PFSK-1 (cell line): ENCODE measurements around the gene CXCR4.

Experiments
- FOXP2 ChIP-seq: optimal IDR thresholded peaks from 2 replicates; pipeline ENCODE3; 2011; ENCODE audit warnings: borderline replicate concordance, control low read depth, inconsistent platforms; ENCODE audit not compliant: insufficient read depth; ENCODE audit errors: extremely low read length, extremely low read depth
- POLR2AphosphoS5 ChIP-seq: IDR thresholded peaks from 2 replicates; pipeline ENCODE4 v1.6.1; 2012; ENCODE audit warnings: low read depth, mild to moderate bottlenecking, control low read depth, low read length, moderate library complexity
- REST ChIP-seq, 2 experiments: IDR thresholded peaks; 2 replicates each; pipeline versions ENCODE4 v1.6.1 to v1.8.0; 2011 to 2012; ENCODE audit warnings: low read depth in 2 of 2, low read length in 2 of 2, control low read depth in 1 of 2, inconsistent platforms in 1 of 2, mild to moderate bottlenecking in 1 of 2, moderate library complexity in 1 of 2; ENCODE audit not compliant: insufficient read depth in 1 of 2
- SIN3A ChIP-seq: IDR thresholded peaks from 2 replicates; pipeline ENCODE4 v1.6.1; 2012; ENCODE audit warnings: mild to moderate bottlenecking, low read length, moderate library complexity, borderline replicate concordance; ENCODE audit not compliant: insufficient read depth
- TAF1 ChIP-seq: IDR thresholded peaks from 2 replicates; pipeline ENCODE4 v1.6.1; 2012; ENCODE audit warnings: low read length, control low read depth, borderline replicate concordance; ENCODE audit not compliant: insufficient read depth

Gene CXCR4

GRCh38 chr2:136068581-136069227, 49.2 kb downstream of the CXCR4 start:
- TF ChIP-seq FOXP2: no peak
- TF ChIP-seq TAF1: no peak
- no peak for TF ChIP-seq SIN3A
- no peak for TF ChIP-seq REST (IDR thresholded peaks at IDR 0.05; ENCODE audit: insufficient read depth in 1 of 2, low read depth in 2 of 2, low read length in 2 of 2)
- TF ChIP-seq POLR2AphosphoS5: no peak

GRCh38 chr2:136067897-136068580, 49.9 kb downstream of the CXCR4 start:
- TF ChIP-seq POLR2AphosphoS5: no peak
- no peak for TF ChIP-seq SIN3A
- no peak for TF ChIP-seq FOXP2
- no peak for TF ChIP-seq TAF1
- TF ChIP-seq REST (IDR thresholded peaks at IDR 0.05; ENCODE audit: insufficient read depth in 1 of 2, low read depth in 2 of 2, low read length in 2 of 2): no peak

DNA sequence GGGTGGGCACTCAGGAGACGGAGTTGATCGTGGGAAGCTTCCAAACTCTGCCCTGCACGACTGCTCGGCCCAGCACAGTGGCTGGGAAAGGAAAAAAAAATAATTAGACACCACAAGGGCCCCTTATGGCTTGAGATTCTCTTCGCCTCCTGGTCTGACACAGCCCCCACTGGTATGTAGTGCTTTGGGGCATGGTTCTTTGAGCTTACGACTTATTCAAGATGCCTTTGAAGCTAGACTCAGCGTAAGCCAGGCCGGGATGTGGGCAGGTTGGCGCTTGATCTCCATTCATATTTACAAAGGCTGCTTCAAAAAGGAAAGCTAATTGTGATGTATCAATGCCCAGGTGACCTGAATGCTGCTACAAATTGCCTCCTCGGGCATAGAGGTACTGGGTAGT, 50.5 kb downstream of the CXCR4 start:
- no peak for TF ChIP-seq TAF1
- TF ChIP-seq SIN3A: no peak
- no peak for TF ChIP-seq FOXP2

DNA sequence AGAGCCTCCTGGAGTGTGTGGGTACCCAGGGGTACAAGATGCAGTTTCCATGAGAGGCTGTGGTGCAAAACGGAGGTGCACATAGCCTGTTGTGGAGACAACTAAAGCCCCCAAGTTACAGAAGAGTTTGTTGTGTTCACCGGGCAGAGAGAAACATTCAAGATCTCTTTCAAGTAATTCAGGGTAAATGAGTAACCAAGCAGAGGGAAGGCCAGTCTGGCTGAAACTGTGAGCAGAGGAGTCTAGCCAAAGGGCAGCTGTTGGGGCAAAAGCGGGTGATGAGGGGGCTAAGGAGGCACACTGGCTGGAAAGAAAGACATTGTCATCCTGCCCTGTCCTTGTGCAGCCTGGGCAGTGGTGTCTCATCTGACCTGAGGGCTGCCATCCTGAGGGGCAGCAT, 52.0 kb downstream of the CXCR4 start:
- TF ChIP-seq SIN3A (no peak), TAF1 (no peak), POLR2AphosphoS5 (no peak), FOXP2 (no peak), REST (IDR thresholded peaks at IDR 0.05; ENCODE audit: insufficient read depth in 1 of 2, low read depth in 2 of 2, low read length in 2 of 2) (no peak)

DNA sequence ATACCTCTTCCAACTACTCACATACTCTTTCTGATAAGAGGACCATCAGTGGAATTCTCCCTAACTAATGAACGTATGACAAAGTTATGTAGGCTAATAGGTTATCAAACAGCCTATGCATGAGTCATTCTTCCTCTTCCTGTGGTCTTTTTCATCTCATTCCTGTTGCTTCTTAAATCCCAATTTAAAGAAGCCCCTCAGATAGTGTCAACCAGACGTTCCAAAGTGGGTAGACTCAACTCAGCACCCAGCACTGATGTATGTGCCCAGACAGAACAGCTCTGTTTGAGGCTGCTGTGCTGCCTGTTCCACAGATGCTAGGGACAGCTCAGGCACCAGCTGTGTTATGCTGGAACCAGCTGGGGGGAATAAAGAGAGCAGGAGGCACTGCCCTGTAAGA, 52.6 kb downstream of the CXCR4 start:
- TF ChIP-seq SIN3A (no peak), TAF1 (no peak), FOXP2 (no peak), REST (IDR thresholded peaks at IDR 0.05; ENCODE audit: insufficient read depth in 1 of 2, low read depth in 2 of 2, low read length in 2 of 2) (no peak), POLR2AphosphoS5 (no peak)
